IMR-90 (cell line): Measurements from ENCODE around the gene TRUB2. TPM values are rescaled to one million over a fixed set of nuclear protein-coding genes. Genes with fewer than 3 reads are reported as not detected.

ENCODE experiments used
- ATAC-seq: fragments of 200-7000 bp; cut with Tn5 transposase; 2 replicates; pipeline ENCODE4 v1.9.1; 2020; ENCODE audit warnings: low read depth, mild to moderate bottlenecking, moderate library complexity
- BruUV-seq: library from RNA; stranded (reverse); fragments of 400-500 nt; replicated peaks from 2 replicates; lab custom pipeline; 2021; lab: Mats Ljungman, UMichigan
- CTCF ChIA-PET: fragments of 300-600 bp; formaldehyde crosslinking; extraction: SDS; loops from one replicate; lab custom pipeline; 2021; ENCODE audit warnings: antibody characterized with exemption; lab: Yijun Ruan, JAX
- POLR2A ChIA-PET: fragments of 300-600 bp; sonication (Branson Sonifier 250); formaldehyde crosslinking; loops from one replicate; lab custom pipeline; 2022; ENCODE audit warnings: antibody characterized with exemption; ENCODE audit not compliant: unreplicated experiment; lab: Charles Lee
- DNase-seq: peaks from one replicate; pipeline ENCODE4 v3.0.0; 2013
- H2AFZ ChIP-seq: replicated peaks from 2 replicates; pipeline ENCODE3; 2013; ENCODE audit warnings: low read length, mild to moderate bottlenecking; ENCODE audit not compliant: poor library complexity
- H2AK5ac ChIP-seq: 2 replicates; pipeline ENCODE4 v1.6.1; 2013; ENCODE audit warnings: low read depth, low read length, inconsistent platforms
- H2AK9ac ChIP-seq: replicated peaks from 2 replicates; pipeline ENCODE3; 2013; ENCODE audit warnings: mild to moderate bottlenecking, low read depth, low read length, moderate library complexity; ENCODE audit not compliant: poor library complexity
- H2BK120ac ChIP-seq: 2 replicates; pipeline ENCODE4 v1.6.1; 2013; ENCODE audit warnings: low read depth, low read length, inconsistent platforms
- H2BK15ac ChIP-seq: 3 replicates; pipeline ENCODE4 v1.6.1; 2013; ENCODE audit warnings: low read depth, low read length, inconsistent platforms
- H2BK20ac ChIP-seq: 2 replicates; pipeline ENCODE4 v1.6.1; 2013; ENCODE audit warnings: low read depth, mild to moderate bottlenecking, inconsistent platforms, low read length, moderate library complexity
- H2BK5ac ChIP-seq: 2 replicates; pipeline ENCODE4 v1.6.1; 2013; ENCODE audit warnings: mild to moderate bottlenecking, low read depth, low read length, inconsistent platforms; ENCODE audit not compliant: poor library complexity, severe bottlenecking
- H3K14ac ChIP-seq: replicated peaks from 2 replicates; pipeline ENCODE4 v1.6.1; 2013; ENCODE audit warnings: low read depth, low read length, inconsistent platforms
- H3K18ac ChIP-seq: 2 replicates; pipeline ENCODE4 v1.6.1; 2013; ENCODE audit warnings: low read depth, low read length, control low read depth
- H3K23ac ChIP-seq: 2 replicates; pipeline ENCODE4 v1.6.1; 2013; ENCODE audit warnings: low read depth, low read length, inconsistent platforms
- H3K27ac ChIP-seq: 2 replicates; pipeline ENCODE4 v1.5.1; 2013; ENCODE audit warnings: mild to moderate bottlenecking, control low read depth, low read length; ENCODE audit not compliant: insufficient read depth
- H3K27me3 ChIP-seq: 2 replicates; pipeline ENCODE4 v1.6.1; 2013; ENCODE audit warnings: low read length; ENCODE audit not compliant: control insufficient read depth, insufficient read depth
- H3K36me3 ChIP-seq: 2 replicates; pipeline ENCODE4 v1.6.1; 2013; ENCODE audit warnings: low read length, mixed read lengths; ENCODE audit not compliant: control insufficient read depth, insufficient read depth
- H3K4ac ChIP-seq: 2 replicates; pipeline ENCODE4 v1.6.1; 2013; ENCODE audit warnings: low read depth, low read length, inconsistent platforms
- H3K4me1 ChIP-seq: 2 replicates; pipeline ENCODE4 v1.6.1; 2013; ENCODE audit warnings: low read length, mixed read lengths; ENCODE audit not compliant: control insufficient read depth, insufficient read depth
- H3K4me2 ChIP-seq: 2 replicates; pipeline ENCODE4 v1.6.1; 2013; ENCODE audit warnings: low read depth, mild to moderate bottlenecking, control low read depth, low read length, moderate library complexity
- H3K4me3 ChIP-seq: 2 replicates; pipeline ENCODE4 v1.5.1; 2013; ENCODE audit warnings: low read depth, mild to moderate bottlenecking, control low read depth, low read length, moderate library complexity; ENCODE audit not compliant: insufficient read depth
- H3K56ac ChIP-seq: 2 replicates; pipeline ENCODE4 v1.6.1; 2013; ENCODE audit warnings: low read length, inconsistent platforms; ENCODE audit not compliant: insufficient read depth; ENCODE audit errors: extremely low read depth
- H3K79me1 ChIP-seq, 2 experiments: 2 replicates each; pipeline ENCODE4 v1.6.1; 2013; ENCODE audit warnings: low read length in 2 of 2, inconsistent platforms in 1 of 2, low read depth in 1 of 2
- H3K9ac ChIP-seq: 2 replicates; pipeline ENCODE4 v1.6.1; 2013; ENCODE audit warnings: low read depth, low read length, control low read depth
- H3K9me1 ChIP-seq: 2 replicates; pipeline ENCODE4 v1.6.1; 2013; ENCODE audit warnings: low read length, inconsistent platforms; ENCODE audit not compliant: insufficient read depth
- H3K9me3 ChIP-seq: 2 replicates; pipeline ENCODE4 v1.6.1; 2013; ENCODE audit warnings: low read length; ENCODE audit not compliant: control insufficient read depth, insufficient read depth
- H4K20me1 ChIP-seq: 2 replicates; pipeline ENCODE4 v1.6.1; 2013; ENCODE audit warnings: low read length, inconsistent platforms; ENCODE audit not compliant: insufficient read depth
- H4K5ac ChIP-seq: 2 replicates; pipeline ENCODE4 v1.6.1; 2013; ENCODE audit warnings: mild to moderate bottlenecking, low read depth, low read length, control low read depth
- H4K8ac ChIP-seq, 2 experiments: 2 replicates each; pipeline ENCODE4 v1.6.1; 2013; ENCODE audit warnings: low read depth in 2 of 2, low read length in 2 of 2, control low read depth in 1 of 2, inconsistent platforms in 1 of 2
- H4K91ac ChIP-seq: 2 replicates; pipeline ENCODE4 v1.6.1; 2013; ENCODE audit warnings: low read depth, low read length, inconsistent platforms; ENCODE audit not compliant: insufficient read depth
- BHLHE40 ChIP-seq: fragments of 150-350 bp; IDR thresholded peaks from 2 replicates; pipeline ENCODE4 v1.6.1; 2016; ENCODE audit warnings: mild to moderate bottlenecking, low read depth, low read length
- CEBPB ChIP-seq: IDR thresholded peaks from 2 replicates; pipeline ENCODE4 v1.6.1; 2012; ENCODE audit warnings: low read depth, low read length, improper control_type of control experiment
- CHD1 ChIP-seq: IDR thresholded peaks from 2 replicates; pipeline ENCODE4 v1.6.1; 2012; ENCODE audit warnings: low read depth, low read length, improper control_type of control experiment
- CTCF ChIP-seq: conservative IDR thresholded peaks from 2 replicates; pipeline ENCODE4 v1.5.1; 2012; ENCODE audit warnings: mild to moderate bottlenecking, low read depth, low read length, improper control_type of control experiment
- ELK1 ChIP-seq: fragments of 150-350 bp; IDR thresholded peaks from 2 replicates; pipeline ENCODE4 v1.6.1; 2016; ENCODE audit warnings: low read depth, mild to moderate bottlenecking, low read length, moderate library complexity, borderline replicate concordance
- FOS ChIP-seq: fragments of 150-350 bp; IDR thresholded peaks from 2 replicates; pipeline ENCODE4 v1.6.1; 2016; ENCODE audit warnings: low read depth, low read length
- MAFK ChIP-seq: IDR thresholded peaks from 2 replicates; pipeline ENCODE4 v1.6.1; 2012; ENCODE audit warnings: low read depth, low read length, improper control_type of control experiment
- MAZ ChIP-seq: IDR thresholded peaks from 2 replicates; pipeline ENCODE4 v1.6.1; 2012; ENCODE audit warnings: low read depth, mild to moderate bottlenecking, low read length, improper control_type of control experiment, moderate library complexity, borderline replicate concordance
- MXI1 ChIP-seq: IDR thresholded peaks from 2 replicates; pipeline ENCODE4 v1.6.1; 2012; ENCODE audit warnings: low read depth, mild to moderate bottlenecking, low read length, moderate library complexity, borderline replicate concordance
- NFE2L2 ChIP-seq: fragments of 150-350 bp; IDR thresholded peaks from 2 replicates; pipeline ENCODE4 v1.6.1; 2016; ENCODE audit warnings: low read depth, mild to moderate bottlenecking, low read length
- POLR2A ChIP-seq: IDR thresholded peaks from 2 replicates; pipeline ENCODE4 v1.6.1; 2012; ENCODE audit warnings: mild to moderate bottlenecking, low read depth, low read length
- RAD21 ChIP-seq: IDR thresholded peaks from 2 replicates; pipeline ENCODE4 v1.6.1; 2012; ENCODE audit warnings: low read length, improper control_type of control experiment
- RCOR1 ChIP-seq: IDR thresholded peaks from 2 replicates; pipeline ENCODE4 v1.6.1; 2012; ENCODE audit warnings: mild to moderate bottlenecking, low read length, improper control_type of control experiment; ENCODE audit not compliant: insufficient replicate concordance
- RFX5 ChIP-seq: IDR thresholded peaks from 2 replicates; pipeline ENCODE4 v1.8.0; 2012; ENCODE audit warnings: low read depth, mild to moderate bottlenecking, low read length, moderate library complexity
- SMC3 ChIP-seq: fragments of 150-350 bp; IDR thresholded peaks from 2 replicates; pipeline ENCODE4 v1.6.1; 2016; ENCODE audit warnings: low read depth, mild to moderate bottlenecking, antibody characterized with exemption, low read length, moderate library complexity
- USF2 ChIP-seq: fragments of 150-350 bp; IDR thresholded peaks from 2 replicates; pipeline ENCODE4 v1.6.1; 2017; ENCODE audit warnings: mild to moderate bottlenecking, antibody characterized with exemption, low read length, low read depth
- WGBS, 2 experiments: methylation state at CpG; one replicate each; pipeline versions ENCODE4 v1.1.5 to v1.1.7; 2013; ENCODE audit warnings: missing lambda C conversion rate in 2 of 2; ENCODE audit not compliant: insufficient read length in 1 of 2; ENCODE audit errors: extremely low coverage in 2 of 2; 5-methylcytosine and 5-hydroxymethylcytosine counted together
- dilution Hi-C: fragments of 300-500 bp; cut with HindIII; formaldehyde crosslinking; loops from one replicate; pipeline ENCODE4 v1.14.3; 2018; ENCODE audit warnings: low sequenced_read_pairs; ENCODE audit not compliant: unreplicated experiment
- in situ Hi-C: fragments of 300-500 bp; cut with MboI; formaldehyde crosslinking; loops from 3 replicates; pipeline ENCODE4 v1.14.3; 2019; ENCODE audit warnings: low sequenced_read_pairs, inconsistent platforms, mixed read lengths
- intact Hi-C: fragments of 100-400 bp; cut with micrococcal nuclease; formaldehyde crosslinking; loops from 2 replicates; pipeline ENCODE4 v1.10.0; 2022
- polyA plus RNA-seq, 3 experiments: library from polyadenylated mRNA; depleted of rRNA; stranded (reverse); fragments of >200 nt; gene quantifications; 2 replicates each; pipeline ENCODE4 v1.2.3, GENCODE V29; 2012; ENCODE audit warnings: low replicate concordance in 1 of 3
- total RNA-seq: library from RNA; depleted of rRNA; stranded (reverse); fragments of >200 nt; gene quantifications from 2 replicates; pipeline ENCODE4 v1.2.3, GENCODE V29; 2012

Gene TRUB2
- total and polyA plus RNA-seq, 2 of the 4 experiments (the other 2 are of a cell fraction): 18.0 to 21.3 TPM

GRCh38 chr9:128316421-128316820 lies 5.8 kb downstream of the TRUB2 start:
- H4K5ac ChIP-seq: no peak overlapping the region
- no peak overlapping the region for H3K27ac ChIP-seq
- no peak overlapping the region for H3K4me2 ChIP-seq
- H2AK9ac ChIP-seq: no peak overlapping the region
- H3K36me3 ChIP-seq: peaks cover 30% of the 10 kb centered on the region
- H2BK5ac ChIP-seq: no peak overlapping the region
- in situ Hi-C loops: no loop called here
- no peak overlapping the region for H2AK5ac ChIP-seq
- no peaks in the 10 kb centered on the region for H3K9me3 ChIP-seq
- H3K9me1 ChIP-seq: peaks cover 2% of the 10 kb centered on the region; the same call in 1 of the 2 replicates
- H3K4me3 ChIP-seq: no peak overlapping the region
- intact Hi-C loops: no loop called here
- 100% methylated on average over 2 of the region's 9 CpGs; no CpG with 5 or more reads in 1 of the 2 experiments for WGBS, 2 experiments
- no peak overlapping the region for H2AFZ ChIP-seq
- peaks cover 6 to 11% of the 10 kb centered on the region in 2 experiments for H3K79me1 ChIP-seq
- H4K8ac ChIP-seq: no peak overlapping the region
- peaks cover 1% of the 10 kb centered on the region; the same call in 1 of the 2 replicates for H3K4me1 ChIP-seq
- H3K9ac ChIP-seq: no peak overlapping the region
- H3K23ac ChIP-seq: no peak overlapping the region
- no peak overlapping the region for H3K18ac ChIP-seq
- H3K27me3 ChIP-seq: no peaks in the 10 kb centered on the region
- no peak overlapping the region for H2BK15ac ChIP-seq
- dilution Hi-C loops: no loop called here
- ChIA-PET POLR2A (no interaction called here), CTCF (no interaction called here)
- no peak overlapping the region for H2BK20ac ChIP-seq
- ATAC-seq (no peak), DNase-seq (no peak)
- no peak for TF ChIP-seq FOS
- no peak for TF ChIP-seq USF2
- TF ChIP-seq MAFK: no peak
- TF ChIP-seq NFE2L2: no peak
- TF ChIP-seq MXI1: no peak
- TF ChIP-seq SMC3: no peak
- no peak for TF ChIP-seq CHD1
- no peak for TF ChIP-seq ELK1
- no peak for TF ChIP-seq BHLHE40
- no peak for TF ChIP-seq RCOR1
- no peak for TF ChIP-seq POLR2A
- no peak for TF ChIP-seq CEBPB
- no peak for TF ChIP-seq MAZ
- no peak for TF ChIP-seq RFX5
- TF ChIP-seq CTCF: no peak
- TF ChIP-seq RAD21: no peak
- no peak overlapping the region for H3K56ac ChIP-seq
- no TSS peak for BruUV-seq
- H2BK120ac ChIP-seq: no peak overlapping the region
- H4K20me1 ChIP-seq: no peaks in the 10 kb centered on the region
- H3K4ac ChIP-seq: no peak overlapping the region
- no peak overlapping the region for H4K91ac ChIP-seq
- H3K14ac ChIP-seq: no peak overlapping the region
